AG10803 (cell line): ENCODE data around the gene IP6K3.

ENCODE experiments used
- DNase-seq: peaks from one replicate; pipeline ENCODE4 v3.0.0; 2010; ENCODE audit warnings: low read depth
- H3K4me3 ChIP-seq: 2 replicates; pipeline ENCODE4 v1.5.1; 2011; ENCODE audit warnings: mild to moderate bottlenecking, low read length, control low read depth
- TF ChIP-seq, protein P1 (sequence below): conservative IDR thresholded peaks from 2 replicates; pipeline ENCODE4 v1.5.1; 2011; ENCODE audit warnings: mild to moderate bottlenecking, low read length, control low read depth, inconsistent platforms

IP6K3 gene

DNA sequence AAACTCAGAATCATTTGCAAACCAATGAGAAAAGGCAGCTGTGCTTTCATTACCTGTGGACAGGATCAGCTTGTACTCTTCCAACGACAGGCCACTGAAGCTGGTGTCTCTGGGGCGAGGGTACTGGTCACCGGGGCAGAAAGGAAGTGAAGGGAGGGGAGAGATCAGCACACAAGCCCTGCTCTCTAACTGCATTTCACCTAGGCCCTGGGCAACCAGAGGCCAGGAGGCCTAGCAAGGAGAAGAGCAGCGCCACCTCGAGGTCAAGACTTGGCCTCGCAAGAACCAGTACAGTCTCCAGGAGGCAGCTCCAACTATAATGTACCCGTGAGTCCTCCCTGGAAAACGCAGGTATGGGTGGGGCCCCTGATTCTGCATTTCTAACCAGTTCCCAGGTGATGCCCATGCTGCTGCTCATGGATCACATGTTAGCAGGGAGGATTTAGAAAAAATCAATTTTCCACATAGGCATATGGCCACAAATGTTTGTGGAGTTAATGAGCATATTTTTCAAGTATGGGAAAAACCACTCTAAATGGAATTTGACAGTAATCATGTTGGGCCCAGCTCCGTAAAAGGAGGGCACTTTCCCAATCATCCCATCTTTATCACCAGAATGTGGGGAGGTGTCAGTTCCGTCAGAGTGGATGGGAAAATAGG is 46.2 kb downstream of the IP6K3 start:
- H3K4me3 ChIP-seq, result no peak overlapping the region
- peak; percentile 70 for DNase-seq

GRCh38 chr6:33699739-33700138 is 47.0 kb downstream of the IP6K3 start:
- no peak overlapping the region for H3K4me3 ChIP-seq
- TF ChIP-seq, protein P1, sequence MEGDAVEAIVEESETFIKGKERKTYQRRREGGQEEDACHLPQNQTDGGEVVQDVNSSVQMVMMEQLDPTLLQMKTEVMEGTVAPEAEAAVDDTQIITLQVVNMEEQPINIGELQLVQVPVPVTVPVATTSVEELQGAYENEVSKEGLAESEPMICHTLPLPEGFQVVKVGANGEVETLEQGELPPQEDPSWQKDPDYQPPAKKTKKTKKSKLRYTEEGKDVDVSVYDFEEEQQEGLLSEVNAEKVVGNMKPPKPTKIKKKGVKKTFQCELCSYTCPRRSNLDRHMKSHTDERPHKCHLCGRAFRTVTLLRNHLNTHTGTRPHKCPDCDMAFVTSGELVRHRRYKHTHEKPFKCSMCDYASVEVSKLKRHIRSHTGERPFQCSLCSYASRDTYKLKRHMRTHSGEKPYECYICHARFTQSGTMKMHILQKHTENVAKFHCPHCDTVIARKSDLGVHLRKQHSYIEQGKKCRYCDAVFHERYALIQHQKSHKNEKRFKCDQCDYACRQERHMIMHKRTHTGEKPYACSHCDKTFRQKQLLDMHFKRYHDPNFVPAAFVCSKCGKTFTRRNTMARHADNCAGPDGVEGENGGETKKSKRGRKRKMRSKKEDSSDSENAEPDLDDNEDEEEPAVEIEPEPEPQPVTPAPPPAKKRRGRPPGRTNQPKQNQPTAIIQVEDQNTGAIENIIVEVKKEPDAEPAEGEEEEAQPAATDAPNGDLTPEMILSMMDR, result no peak
- DNase-seq, result no peak

More for the DNA sequence above, 46.2 kb downstream of the IP6K3 start:
- TF ChIP-seq, protein P1, result peak; percentile 88

DNA sequence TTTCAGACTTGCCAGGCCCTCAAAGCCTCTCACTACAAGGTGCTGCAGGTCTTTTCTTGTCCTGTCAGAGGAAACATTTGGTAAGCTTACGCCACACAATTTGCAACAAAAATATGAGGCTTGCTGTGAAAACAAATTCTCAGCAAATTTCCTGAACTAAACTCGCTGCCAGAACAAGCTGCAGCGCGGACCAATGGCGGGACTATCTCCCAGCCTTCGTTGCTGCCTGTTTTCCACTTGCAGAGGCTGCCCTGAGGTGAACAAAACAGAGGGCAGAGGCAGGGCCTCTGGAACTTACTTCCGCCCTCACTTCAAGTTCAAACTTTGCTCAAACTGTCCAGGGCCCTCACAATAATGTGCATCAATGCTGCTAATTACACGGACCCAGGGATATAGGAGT is 47.6 kb downstream of the IP6K3 start:
- no peak overlapping the region for H3K4me3 ChIP-seq
- TF ChIP-seq, protein P1, result no peak
- no peak for DNase-seq

DNA sequence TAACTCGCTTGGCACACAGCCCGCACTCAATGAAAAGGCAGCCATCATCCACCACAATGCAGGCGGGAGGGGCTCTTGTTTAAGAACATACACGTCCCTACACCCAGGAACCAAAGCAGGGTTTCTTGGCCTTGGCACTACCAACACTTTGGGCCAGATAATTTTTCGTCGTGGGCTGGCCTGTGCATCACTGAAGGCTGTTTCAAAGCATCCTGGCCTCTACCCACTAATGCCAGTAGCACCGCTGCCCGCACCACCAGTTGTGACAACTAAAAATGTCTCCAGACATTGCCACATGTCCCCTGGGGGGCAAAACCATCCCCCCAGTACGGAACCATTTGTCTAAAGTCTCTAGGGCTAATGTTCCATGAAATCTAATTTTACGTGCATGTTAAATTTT is 48.2 kb downstream of the IP6K3 start:
- DNase-seq, result no peak
- H3K4me3 ChIP-seq, result no peak overlapping the region
- TF ChIP-seq, protein P1, result no peak

DNA sequence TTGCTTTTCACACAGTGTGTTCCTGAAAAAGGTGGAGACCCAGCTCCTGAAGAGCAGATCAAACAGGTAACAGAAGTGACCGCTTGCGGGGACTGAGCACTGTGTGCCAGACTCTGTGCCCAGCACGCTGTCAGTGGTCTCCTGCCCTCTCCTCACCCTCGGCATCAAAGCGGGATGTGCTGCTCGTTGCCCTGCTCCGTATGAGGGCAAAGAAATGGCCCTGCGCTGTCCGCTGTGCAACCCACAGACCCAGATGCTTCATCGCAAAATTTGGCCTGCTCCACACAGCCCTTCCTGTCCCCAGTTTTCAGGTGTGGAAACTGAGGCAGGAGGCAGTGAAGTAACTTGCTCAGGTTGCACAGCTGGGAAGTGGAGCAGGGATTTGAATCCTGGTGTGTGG is 48.9 kb downstream of the IP6K3 start:
- no peak for DNase-seq
- TF ChIP-seq, protein P1, result no peak
- no peak overlapping the region for H3K4me3 ChIP-seq

DNA sequence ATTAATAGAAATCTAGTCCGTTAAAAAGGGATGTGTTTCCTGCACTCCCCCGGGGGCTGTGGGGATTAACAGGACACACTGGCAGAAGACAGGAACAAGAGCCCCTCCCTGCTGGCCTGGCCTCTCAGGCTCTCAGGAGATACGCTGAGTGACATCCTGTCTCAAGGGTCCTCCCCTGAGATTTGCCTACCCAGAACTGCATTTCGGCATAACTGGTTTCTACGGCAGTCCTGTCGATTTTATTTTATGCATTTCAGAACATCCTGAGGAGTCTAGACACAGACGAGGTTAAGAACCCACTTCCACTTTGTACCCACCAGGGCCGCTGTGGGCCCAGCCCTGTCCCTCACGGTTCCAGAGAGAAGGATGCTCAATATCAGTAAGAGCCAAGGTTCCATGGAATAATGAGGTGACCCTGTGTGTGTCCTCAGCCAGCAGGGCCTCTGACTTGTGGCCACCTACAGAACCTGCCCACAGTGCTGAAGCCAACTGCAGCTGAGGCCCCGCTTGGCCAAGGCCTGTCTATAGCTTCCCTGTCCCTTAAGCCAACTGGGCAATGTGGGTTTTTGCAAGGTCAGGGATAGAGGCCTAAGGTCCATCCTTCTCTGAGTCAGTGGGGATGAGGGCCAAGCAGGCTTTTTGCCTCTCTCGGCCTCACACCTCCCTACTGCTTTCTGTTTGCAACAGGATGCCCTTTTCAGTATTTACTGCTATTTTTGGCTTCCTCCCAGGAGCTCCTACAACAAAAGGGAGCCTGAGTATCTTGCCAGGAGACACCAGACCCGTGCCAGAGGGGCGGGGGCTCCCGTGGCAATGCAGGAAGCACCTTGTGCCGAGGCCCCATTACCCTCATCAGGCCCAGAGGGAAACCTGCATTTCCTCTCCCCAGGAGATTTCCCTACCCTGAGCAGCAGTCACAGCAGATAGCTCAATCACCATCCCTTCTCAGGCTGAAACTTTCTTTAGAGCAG is 49.9 kb downstream of the IP6K3 start:
- TF ChIP-seq, protein P1, result no peak
- no peak overlapping the region for H3K4me3 ChIP-seq
- peak; percentile 33 for DNase-seq
